ENCODE data around the gene MYH16. TPM values are rescaled to one million over a fixed set of nuclear protein-coding genes. Genes with fewer than 3 reads are reported as not detected.

The MYH16 gene
- total and polyA plus RNA-seq, 10 of the 15 experiments (the other 5 are each of a cell fraction or from before 2014, with no cell fraction given), result 0.03 to 0.33 (median 0.04) TPM; not detected in 3

- TF ChIP-seq ATF3 (IDR thresholded peaks at IDR 0.05; ENCODE audit: borderline replicate concordance, extremely low read depth, low read depth, low read length) (no peak), TCF3 (IDR thresholded peaks at IDR 0.05; ENCODE audit: borderline replicate concordance, insufficient read depth, low read depth, low read length) (0 out of 2 replicates have a peak, but pooled peaks have one; percentile 19), IRF4 (IDR thresholded peaks at IDR 0.05; ENCODE audit: low read depth, low read length) (no peak), EED (IDR thresholded peaks at IDR 0.05; ENCODE audit: low read depth) (no peak), SRF (IDR thresholded peaks at IDR 0.05; ENCODE audit: low read depth in 2 of 2, low read length in 2 of 2) (no peak), NRF1 (conservative IDR thresholded peaks at IDR 0.05; ENCODE audit: low read depth, low read length) (peak; percentile 89), ZNF384 (IDR thresholded peaks at IDR 0.05; ENCODE audit: borderline replicate concordance, low read depth, low read length) (no peak), IKZF2 (IDR thresholded peaks at IDR 0.05) (no peak; a peak in 2 of 4 replicates), RELA (IDR thresholded peaks at IDR 0.05; ENCODE audit: borderline replicate concordance, partially characterized antibody) (peak; percentile 18), CREB1 (IDR thresholded peaks at IDR 0.05; ENCODE audit: low read depth) (peak; percentile 69; the same call in 1 of the 2 replicates), DPF2 (IDR thresholded peaks at IDR 0.05) (peak; percentile 60), RAD51 (IDR thresholded peaks at IDR 0.05) (no peak), TCF12 (IDR thresholded peaks at IDR 0.05; ENCODE audit: low read depth, low read length) (0 out of 2 replicates have a peak, but pooled peaks have one; percentile 7), STAT1 (conservative IDR thresholded peaks at IDR 0.05) (0 out of 2 replicates have a peak, but pooled peaks have one; percentile 43), SMAD1 (IDR thresholded peaks at IDR 0.05; ENCODE audit: low read depth, partially characterized antibody) (peak; percentile 19), YBX1 (IDR thresholded peaks at IDR 0.05) (no peak), MAX (IDR thresholded peaks at IDR 0.05; ENCODE audit: low read depth, low read length) (no peak), RB1 (IDR thresholded peaks at IDR 0.05; ENCODE audit: borderline replicate concordance) (peak; percentile 74; the same call in 1 of the 2 replicates), NFYA (IDR thresholded peaks at IDR 0.05; ENCODE audit: borderline replicate concordance, low read depth, low read length) (no peak), ZNF24 (IDR thresholded peaks at IDR 0.05) (no peak), NR2C2 (IDR thresholded peaks at IDR 0.05; ENCODE audit: borderline replicate concordance, control insufficient read depth, insufficient read length, low read depth) (no peak)
- TF ChIP-seq, protein P1, sequence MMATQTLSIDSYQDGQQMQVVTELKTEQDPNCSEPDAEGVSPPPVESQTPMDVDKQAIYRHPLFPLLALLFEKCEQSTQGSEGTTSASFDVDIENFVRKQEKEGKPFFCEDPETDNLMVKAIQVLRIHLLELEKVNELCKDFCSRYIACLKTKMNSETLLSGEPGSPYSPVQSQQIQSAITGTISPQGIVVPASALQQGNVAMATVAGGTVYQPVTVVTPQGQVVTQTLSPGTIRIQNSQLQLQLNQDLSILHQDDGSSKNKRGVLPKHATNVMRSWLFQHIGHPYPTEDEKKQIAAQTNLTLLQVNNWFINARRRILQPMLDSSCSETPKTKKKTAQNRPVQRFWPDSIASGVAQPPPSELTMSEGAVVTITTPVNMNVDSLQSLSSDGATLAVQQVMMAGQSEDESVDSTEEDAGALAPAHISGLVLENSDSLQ (IDR thresholded peaks at IDR 0.05), result peak; percentile 61; the same call in 1 of the 2 replicates
- TF ChIP-seq, protein P2, sequence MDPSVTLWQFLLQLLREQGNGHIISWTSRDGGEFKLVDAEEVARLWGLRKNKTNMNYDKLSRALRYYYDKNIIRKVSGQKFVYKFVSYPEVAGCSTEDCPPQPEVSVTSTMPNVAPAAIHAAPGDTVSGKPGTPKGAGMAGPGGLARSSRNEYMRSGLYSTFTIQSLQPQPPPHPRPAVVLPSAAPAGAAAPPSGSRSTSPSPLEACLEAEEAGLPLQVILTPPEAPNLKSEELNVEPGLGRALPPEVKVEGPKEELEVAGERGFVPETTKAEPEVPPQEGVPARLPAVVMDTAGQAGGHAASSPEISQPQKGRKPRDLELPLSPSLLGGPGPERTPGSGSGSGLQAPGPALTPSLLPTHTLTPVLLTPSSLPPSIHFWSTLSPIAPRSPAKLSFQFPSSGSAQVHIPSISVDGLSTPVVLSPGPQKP (IDR thresholded peaks at IDR 0.05; ENCODE audit: low read depth, low read length), result no peak; the same call in 1 of the 2 replicates
- TF ChIP-seq, protein P3, sequence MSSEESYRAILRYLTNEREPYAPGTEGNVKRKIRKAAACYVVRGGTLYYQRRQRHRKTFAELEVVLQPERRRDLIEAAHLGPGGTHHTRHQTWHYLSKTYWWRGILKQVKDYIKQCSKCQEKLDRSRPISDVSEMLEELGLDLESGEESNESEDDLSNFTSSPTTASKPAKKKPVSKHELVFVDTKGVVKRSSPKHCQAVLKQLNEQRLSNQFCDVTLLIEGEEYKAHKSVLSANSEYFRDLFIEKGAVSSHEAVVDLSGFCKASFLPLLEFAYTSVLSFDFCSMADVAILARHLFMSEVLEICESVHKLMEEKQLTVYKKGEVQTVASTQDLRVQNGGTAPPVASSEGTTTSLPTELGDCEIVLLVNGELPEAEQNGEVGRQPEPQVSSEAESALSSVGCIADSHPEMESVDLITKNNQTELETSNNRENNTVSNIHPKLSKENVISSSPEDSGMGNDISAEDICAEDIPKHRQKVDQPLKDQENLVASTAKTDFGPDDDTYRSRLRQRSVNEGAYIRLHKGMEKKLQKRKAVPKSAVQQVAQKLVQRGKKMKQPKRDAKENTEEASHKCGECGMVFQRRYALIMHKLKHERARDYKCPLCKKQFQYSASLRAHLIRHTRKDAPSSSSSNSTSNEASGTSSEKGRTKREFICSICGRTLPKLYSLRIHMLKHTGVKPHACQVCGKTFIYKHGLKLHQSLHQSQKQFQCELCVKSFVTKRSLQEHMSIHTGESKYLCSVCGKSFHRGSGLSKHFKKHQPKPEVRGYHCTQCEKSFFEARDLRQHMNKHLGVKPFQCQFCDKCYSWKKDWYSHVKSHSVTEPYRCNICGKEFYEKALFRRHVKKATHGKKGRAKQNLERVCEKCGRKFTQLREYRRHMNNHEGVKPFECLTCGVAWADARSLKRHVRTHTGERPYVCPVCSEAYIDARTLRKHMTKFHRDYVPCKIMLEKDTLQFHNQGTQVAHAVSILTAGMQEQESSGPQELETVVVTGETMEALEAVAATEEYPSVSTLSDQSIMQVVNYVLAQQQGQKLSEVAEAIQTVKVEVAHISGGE (CRISPR knock-in tag; IDR thresholded peaks at IDR 0.05), result no peak
Measured at GRCh38 chr7:99325592-99326407, 53.2 kb downstream of the MYH16 start, which contains the start of gene ARPC1A (continued).
